Trophoblast cell (in vitro differentiated cells and primary cell): Measurements from ENCODE around the gene CPOX.
A peak's percentile ranks its signal among the peaks of the same experiment; 100 is the strongest.

Experiments
- DNase-seq, 2 donors: peaks; one replicate each; pipeline ENCODE4 v3.0.0-alpha.2; 2016
- H2AFZ ChIP-seq: 2 replicates; pipeline ENCODE4 v1.6.1; 2013; ENCODE audit warnings: low read length, moderate library complexity, mild to moderate bottlenecking; ENCODE audit not compliant: insufficient read depth, poor library complexity
- H2AK5ac ChIP-seq: 2 replicates; pipeline ENCODE4 v1.6.1; 2013; ENCODE audit warnings: mild to moderate bottlenecking, low read length
- H2BK120ac ChIP-seq: 2 replicates; pipeline ENCODE4 v1.6.1; 2013; ENCODE audit warnings: low read length, mild to moderate bottlenecking, moderate library complexity; ENCODE audit not compliant: insufficient read depth, poor library complexity
- H2BK12ac ChIP-seq: 2 replicates; pipeline ENCODE4 v1.6.1; 2013; ENCODE audit warnings: mild to moderate bottlenecking, low read length, moderate library complexity
- H2BK5ac ChIP-seq: 2 replicates; pipeline ENCODE4 v1.6.1; 2013; ENCODE audit warnings: low read length, low read depth, moderate library complexity, mild to moderate bottlenecking; ENCODE audit not compliant: poor library complexity
- H3K14ac ChIP-seq: 2 replicates; pipeline ENCODE4 v1.6.1; 2013; ENCODE audit warnings: mild to moderate bottlenecking, low read length
- H3K18ac ChIP-seq: 2 replicates; pipeline ENCODE4 v1.6.1; 2013; ENCODE audit warnings: mild to moderate bottlenecking, low read length
- H3K23ac ChIP-seq: 2 replicates; pipeline ENCODE4 v1.6.1; 2013; ENCODE audit warnings: low read length
- H3K27ac ChIP-seq: 2 replicates; pipeline ENCODE4 v1.5.1; 2013; ENCODE audit warnings: low read depth, mild to moderate bottlenecking, inconsistent platforms, low read length, moderate library complexity
- H3K27me3 ChIP-seq: 2 replicates; pipeline ENCODE4 v1.6.1; 2013; ENCODE audit warnings: inconsistent platforms, mild to moderate bottlenecking, low read length, moderate library complexity; ENCODE audit not compliant: insufficient read depth
- H3K36me3 ChIP-seq, 2 experiments: 1 replicate in 1 of 2; 2 replicates in 1 of 2; pipeline ENCODE4 v1.6.1; 2013; ENCODE audit warnings: low read length in 2 of 2, mild to moderate bottlenecking in 2 of 2, moderate library complexity in 1 of 2; ENCODE audit not compliant: insufficient read depth in 2 of 2, control insufficient read depth in 1 of 2
- H3K4ac ChIP-seq: 2 replicates; pipeline ENCODE4 v1.6.1; 2013; ENCODE audit warnings: low read depth, mild to moderate bottlenecking, low read length, moderate library complexity
- H3K4me1 ChIP-seq, 2 experiments: 1 replicate in 1 of 2; 2 replicates in 1 of 2; pipeline ENCODE4 v1.6.1; 2013; ENCODE audit warnings: low read length in 2 of 2, mild to moderate bottlenecking in 2 of 2, moderate library complexity in 1 of 2; ENCODE audit not compliant: insufficient read depth in 2 of 2, control insufficient read depth in 1 of 2
- H3K4me2 ChIP-seq: 2 replicates; pipeline ENCODE4 v1.6.1; 2013; ENCODE audit warnings: inconsistent platforms, mild to moderate bottlenecking, low read length, moderate library complexity
- H3K4me3 ChIP-seq: 2 replicates; pipeline ENCODE4 v1.5.1; 2013; ENCODE audit warnings: mild to moderate bottlenecking, low read depth, low read length, inconsistent platforms
- H3K79me1 ChIP-seq: one replicate; pipeline ENCODE4 v1.6.1; 2013; ENCODE audit warnings: low read length
- H3K79me2 ChIP-seq: 2 replicates; pipeline ENCODE4 v1.6.1; 2013; ENCODE audit warnings: low read length, mild to moderate bottlenecking; ENCODE audit not compliant: control insufficient read depth, insufficient read depth, poor library complexity
- H3K9ac ChIP-seq: 2 replicates; pipeline ENCODE4 v1.6.1; 2013; ENCODE audit warnings: mild to moderate bottlenecking, low read length
- H3K9me3 ChIP-seq: 2 replicates; pipeline ENCODE4 v1.6.1; 2013; ENCODE audit warnings: low read depth, mild to moderate bottlenecking, control low read depth, inconsistent platforms, low read length; ENCODE audit not compliant: insufficient read depth
- H4K12ac ChIP-seq: 2 replicates; pipeline ENCODE4 v1.6.1; 2013; ENCODE audit warnings: low read depth, mild to moderate bottlenecking, low read length, moderate library complexity
- H4K8ac ChIP-seq: 2 replicates; pipeline ENCODE4 v1.6.1; 2013; ENCODE audit warnings: low read depth, mild to moderate bottlenecking, low read length, moderate library complexity
- H4K91ac ChIP-seq: one replicate; pipeline ENCODE4 v1.6.1; 2013; ENCODE audit warnings: low read depth, mild to moderate bottlenecking, low read length, moderate library complexity
- whole genome bisulfite sequencing: extraction: QIAGEN DNeasy Blood & Tissue Kit; methylation state at CpG from one replicate; pipeline ENCODE4 v1.1.7; 2013; ENCODE audit warnings: missing lambda C conversion rate; ENCODE audit not compliant: insufficient read length, insufficient coverage; ENCODE audit errors: extremely low coverage; 5-methylcytosine and 5-hydroxymethylcytosine counted together

Gene CPOX

DNA sequence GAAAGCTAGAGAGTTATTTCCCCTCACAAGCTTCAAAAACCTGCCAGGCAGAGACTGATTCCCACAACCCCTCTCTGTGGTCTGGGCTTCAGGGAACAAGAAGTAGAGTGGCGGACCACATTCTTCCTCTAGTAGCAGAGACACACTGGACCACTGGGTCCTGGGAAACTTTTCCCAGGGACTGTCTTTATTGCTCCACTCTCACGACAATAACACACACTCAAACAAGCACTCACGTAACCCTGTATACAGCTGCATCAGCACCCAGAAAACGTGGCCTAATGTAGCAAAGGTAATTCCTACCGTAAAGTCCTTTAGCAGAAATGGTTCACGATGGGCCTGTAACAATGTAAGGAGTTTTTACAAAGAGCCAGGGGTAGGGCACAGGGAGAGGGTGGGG lies 27.6 kb downstream of the CPOX start:
- H2BK12ac ChIP-seq, result no peak overlapping the region
- no peak overlapping the region for H3K4me2 ChIP-seq
- no peak overlapping the region for H2AFZ ChIP-seq
- no peak overlapping the region for H2BK5ac ChIP-seq
- no peak for DNase-seq
- H2AK5ac ChIP-seq, result no peak overlapping the region
- H3K18ac ChIP-seq, result no peak overlapping the region
- no peak overlapping the region for H3K14ac ChIP-seq
- no peaks in the 10 kb centered on the region for H3K4me1 ChIP-seq
- H3K79me1 ChIP-seq, result no peaks in the 10 kb centered on the region
- H3K4me3 ChIP-seq, result no peak overlapping the region
- H3K27me3 ChIP-seq, result no peaks in the 10 kb centered on the region
- WGBS, result no CpG with 5 or more reads among the region's 6 CpGs
- no peak overlapping the region for H3K27ac ChIP-seq
- no peaks in the 10 kb centered on the region for H3K9me3 ChIP-seq
- H2BK120ac ChIP-seq, result no peak overlapping the region
- no peaks in the 10 kb centered on the region for H3K79me2 ChIP-seq
- H4K12ac ChIP-seq, result no peak overlapping the region
- H3K4ac ChIP-seq, result no peak overlapping the region
- no peak overlapping the region for H4K8ac ChIP-seq
- no peak overlapping the region for H3K9ac ChIP-seq
- no peak overlapping the region for H4K91ac ChIP-seq
- H3K36me3 ChIP-seq, result no peaks in the 10 kb centered on the region
- H3K23ac ChIP-seq, result no peak overlapping the region

DNA sequence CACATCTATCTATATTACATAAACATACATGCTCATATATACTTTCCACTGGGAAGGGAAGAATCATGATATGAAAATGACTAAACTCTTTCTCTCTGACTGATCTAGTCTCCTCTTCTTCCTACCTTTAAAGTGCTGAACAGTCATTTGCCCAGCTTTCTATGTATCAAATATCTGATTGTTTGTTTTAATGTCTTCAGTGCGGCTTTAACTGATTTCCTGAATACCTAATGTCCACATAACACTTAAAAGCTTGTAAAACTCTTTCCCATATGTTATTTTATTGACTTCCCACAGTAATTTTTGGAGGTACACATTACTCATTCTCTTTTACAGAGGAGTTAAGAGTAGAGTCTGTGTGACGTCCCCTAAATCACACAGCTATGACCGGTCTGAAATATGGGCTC lies 28.2 kb downstream of the CPOX start:
- Histone ChIP-seq H3K4me1 (no peaks in the 10 kb centered on the region), H3K4ac (no peak overlapping the region), H3K23ac (no peak overlapping the region), H3K79me2 (no peaks in the 10 kb centered on the region), H3K14ac (no peak overlapping the region), H4K8ac (no peak overlapping the region), H3K27me3 (no peaks in the 10 kb centered on the region), H3K27ac (no peak overlapping the region), H2AFZ (no peak overlapping the region), H3K18ac (no peak overlapping the region), H2BK12ac (no peak overlapping the region), H3K4me3 (no peak overlapping the region), H3K79me1 (no peaks in the 10 kb centered on the region), H2BK5ac (no peak overlapping the region), H2AK5ac (no peak overlapping the region), H2BK120ac (no peak overlapping the region), H4K12ac (no peak overlapping the region), H3K9ac (no peak overlapping the region), H4K91ac (no peak overlapping the region), H3K9me3 (no peaks in the 10 kb centered on the region), H3K4me2 (no peak overlapping the region), H3K36me3 (no peaks in the 10 kb centered on the region)
- DNase-seq, result no peak
- no CpG with 5 or more reads among the region's 3 CpGs for WGBS

GRCh38 chr3:98564282-98565005 lies 29.0 kb downstream of the CPOX start:
- Histone ChIP-seq H3K27ac (no peak overlapping the region), H3K4me3 (no peak overlapping the region), H2BK120ac (no peak overlapping the region), H3K14ac (no peak overlapping the region), H3K4ac (no peak overlapping the region), H2BK5ac (no peak overlapping the region), H3K4me2 (no peak overlapping the region), H2BK12ac (no peak overlapping the region), H3K4me1 (no peaks in the 10 kb centered on the region), H4K12ac (no peak overlapping the region), H2AFZ (no peak overlapping the region), H4K8ac (no peak overlapping the region), H3K79me2 (no peaks in the 10 kb centered on the region), H3K23ac (no peak overlapping the region), H3K36me3 (no peaks in the 10 kb centered on the region), H4K91ac (no peak overlapping the region), H2AK5ac (no peak overlapping the region), H3K18ac (no peak overlapping the region), H3K27me3 (no peaks in the 10 kb centered on the region), H3K79me1 (no peaks in the 10 kb centered on the region), H3K9ac (no peak overlapping the region), H3K9me3 (no peaks in the 10 kb centered on the region)
- WGBS, result no CpG with 5 or more reads among the region's 7 CpGs
- DNase-seq, result no peak

DNA sequence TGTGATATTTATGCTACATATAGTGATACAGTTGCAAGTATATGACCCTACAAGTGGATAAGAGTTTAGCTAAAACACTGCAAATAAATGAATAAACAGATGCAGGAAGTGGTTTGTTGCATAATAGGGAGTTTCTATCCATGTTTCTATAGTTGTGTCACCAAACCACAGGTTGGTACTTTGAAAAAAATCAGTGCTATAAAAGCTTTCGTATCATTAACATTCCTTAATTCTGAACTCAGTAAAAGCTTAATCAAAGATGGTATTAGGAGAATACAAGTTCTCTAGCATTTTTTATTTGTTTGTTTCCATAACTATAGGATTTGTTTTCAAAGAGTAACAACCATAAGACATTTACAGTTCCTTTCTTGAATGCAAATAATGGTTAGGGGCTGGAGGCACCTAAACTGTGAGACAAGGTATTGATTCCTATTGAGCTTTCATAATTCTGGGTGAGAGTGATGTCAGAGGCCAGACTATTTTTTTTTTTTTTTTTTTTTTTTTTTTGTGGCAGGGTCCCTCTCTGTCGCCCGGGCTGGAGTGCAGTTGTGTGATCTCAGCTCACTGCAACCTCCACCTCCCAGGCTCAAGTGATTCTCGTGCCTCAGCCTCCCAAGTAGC lies 29.6 kb downstream of the CPOX start:
- Histone ChIP-seq H2AK5ac (no peak overlapping the region), H2BK12ac (no peak overlapping the region), H3K23ac (no peak overlapping the region), H3K4me1 (no peaks in the 10 kb centered on the region), H3K4me3 (no peak overlapping the region), H3K27me3 (no peaks in the 10 kb centered on the region), H2AFZ (no peak overlapping the region), H3K9me3 (no peaks in the 10 kb centered on the region), H3K27ac (no peak overlapping the region), H3K18ac (no peak overlapping the region), H2BK5ac (no peak overlapping the region), H2BK120ac (no peak overlapping the region), H3K36me3 (no peaks in the 10 kb centered on the region), H3K9ac (no peak overlapping the region), H3K79me2 (no peaks in the 10 kb centered on the region), H4K8ac (no peak overlapping the region), H3K4ac (no peak overlapping the region), H3K4me2 (no peak overlapping the region), H4K12ac (no peak overlapping the region), H4K91ac (no peak overlapping the region), H3K79me1 (no peaks in the 10 kb centered on the region), H3K14ac (no peak overlapping the region)
- no CpG with 5 or more reads among the region's 4 CpGs for WGBS
- DNase-seq, result peak in 1 of 2 donors; percentile 7
